Body of pancreas (tissue), 4 donors: ENCODE measurements around the gene SLC4A1.

Experiments
- POLR2A ChIP-seq, 3 donors: fragments of 450-650 bp; IDR thresholded peaks; one replicate each; pipeline ENCODE4 v1.6.1; 2016; ENCODE audit warnings: antibody characterized with exemption in 3 of 3, mild to moderate bottlenecking in 2 of 3
- TF ChIP-seq, protein P1 (sequence below), 7 experiments: fragments of 450-650 bp in 4 of 7; fragments of 200-600 bp in 3 of 7; sonication (generic) in 3 of 7; IDR thresholded peaks; one replicate each; pipeline ENCODE4 v1.5.1; 2016 to 2019; ENCODE audit warnings: antibody characterized with exemption in 7 of 7

DNA sequence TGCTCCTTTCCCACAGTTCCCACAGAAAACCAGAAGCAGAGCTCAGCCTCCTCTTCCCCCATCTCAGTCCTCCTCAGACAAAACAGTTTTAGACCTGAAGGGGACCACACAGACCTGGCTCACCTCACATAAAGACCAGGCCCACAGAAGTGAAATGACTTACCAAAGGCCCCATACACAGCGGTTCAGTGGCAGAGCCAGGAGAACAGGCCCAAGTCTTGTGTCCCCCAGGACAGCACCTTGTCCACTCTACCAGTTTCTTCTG is 53.8 kb downstream of the SLC4A1 start:
- TF ChIP-seq, protein P1, sequence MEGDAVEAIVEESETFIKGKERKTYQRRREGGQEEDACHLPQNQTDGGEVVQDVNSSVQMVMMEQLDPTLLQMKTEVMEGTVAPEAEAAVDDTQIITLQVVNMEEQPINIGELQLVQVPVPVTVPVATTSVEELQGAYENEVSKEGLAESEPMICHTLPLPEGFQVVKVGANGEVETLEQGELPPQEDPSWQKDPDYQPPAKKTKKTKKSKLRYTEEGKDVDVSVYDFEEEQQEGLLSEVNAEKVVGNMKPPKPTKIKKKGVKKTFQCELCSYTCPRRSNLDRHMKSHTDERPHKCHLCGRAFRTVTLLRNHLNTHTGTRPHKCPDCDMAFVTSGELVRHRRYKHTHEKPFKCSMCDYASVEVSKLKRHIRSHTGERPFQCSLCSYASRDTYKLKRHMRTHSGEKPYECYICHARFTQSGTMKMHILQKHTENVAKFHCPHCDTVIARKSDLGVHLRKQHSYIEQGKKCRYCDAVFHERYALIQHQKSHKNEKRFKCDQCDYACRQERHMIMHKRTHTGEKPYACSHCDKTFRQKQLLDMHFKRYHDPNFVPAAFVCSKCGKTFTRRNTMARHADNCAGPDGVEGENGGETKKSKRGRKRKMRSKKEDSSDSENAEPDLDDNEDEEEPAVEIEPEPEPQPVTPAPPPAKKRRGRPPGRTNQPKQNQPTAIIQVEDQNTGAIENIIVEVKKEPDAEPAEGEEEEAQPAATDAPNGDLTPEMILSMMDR (IDR thresholded peaks at IDR 0.05) = no peak
- TF ChIP-seq POLR2A (IDR thresholded peaks at IDR 0.05) = no peak
